Measurements from ENCODE around the gene IFT172. TPM values are rescaled to one million over a fixed set of nuclear protein-coding genes. Genes with fewer than 3 reads are reported as not detected.

IFT172 gene
- total RNA-seq, 1 experiment from 2014 or later = 13.7 TPM

- ATAC-seq (no peak), DNase-seq (ENCODE audit: low read depth, low spot score) (no peak)
- Histone ChIP-seq H2AFZ (ENCODE audit: low read depth, low read length, poor library complexity, severe bottlenecking) (peak within 1 kb of the TSS; percentile 67), H3K9me3 (ENCODE audit: control insufficient read depth in 1 of 2, insufficient read depth in 1 of 2, low read depth in 1 of 2, low read length in 2 of 2) (no peaks in the 10 kb centered on the region), H3K36me3 (ENCODE audit: control insufficient read depth in 1 of 2, insufficient read depth in 2 of 2, low read length in 2 of 2) (no peaks in the 10 kb centered on the region), H3K27ac (ENCODE audit: low read depth, low read length) (no peak within 1 kb of the TSS), H3K79me2 (ENCODE audit: insufficient read depth, low read length) (no peaks in the 10 kb centered on the region), H4K20me1 (ENCODE audit: insufficient read depth) (no peaks in the 10 kb centered on the region), H3K4me1 (ENCODE audit: control insufficient read depth in 1 of 2, insufficient read depth in 2 of 2, low read length in 2 of 2) (peaks cover 0 to 10% of the 10 kb centered on the region in 2 experiments; a peak in 1 of 4 replicates), H3K27me3 (ENCODE audit: insufficient read depth, low read length) (peaks cover 8% of the 10 kb centered on the region; the same call in 1 of the 2 replicates), H3K4me3 (replicated peaks in 1 of 2; ENCODE audit: low read depth in 1 of 2, low read length in 2 of 2) (no peak within 1 kb of the TSS), H3K9me2 (ENCODE audit: insufficient read depth) (no peaks in the 10 kb centered on the region), H3K4me2 (ENCODE audit: low read length) (peak within 1 kb of the TSS; percentile 76; the same call in 1 of the 2 replicates), H3K9ac (ENCODE audit: low read length) (no peak within 1 kb of the TSS)
- TF ChIP-seq CEBPB (IDR thresholded peaks at IDR 0.05; ENCODE audit: low read depth) = no peak
- TF ChIP-seq POLR2A (IDR thresholded peaks at IDR 0.05; ENCODE audit: borderline replicate concordance, extremely low read depth, insufficient read depth, insufficient read length) = no peak
- TF ChIP-seq CTCF (IDR thresholded peaks at IDR 0.05 in 2 of 3, conservative IDR thresholded peaks at IDR 0.05 in 1 of 3; ENCODE audit: borderline replicate concordance in 1 of 3, insufficient read depth in 1 of 3, low read depth in 2 of 3, low read length in 2 of 3) = no peak
- TF ChIP-seq SRF (IDR thresholded peaks at IDR 0.05; ENCODE audit: low read depth) = no peak
- no peak for TF ChIP-seq ELF1 (IDR thresholded peaks at IDR 0.05; ENCODE audit: borderline replicate concordance, low read depth)
- TF ChIP-seq REST (IDR thresholded peaks at IDR 0.05; ENCODE audit: low read depth) = no peak
- TF ChIP-seq MAX (IDR thresholded peaks at IDR 0.05) = no peak
- TF ChIP-seq SIN3A (IDR thresholded peaks at IDR 0.05; ENCODE audit: low read depth) = no peak
- TF ChIP-seq RAD21 (IDR thresholded peaks at IDR 0.05; ENCODE audit: low read depth) = no peak
- no peak for TF ChIP-seq FOSL1 (IDR thresholded peaks at IDR 0.05; ENCODE audit: low read depth)
- no peak for TF ChIP-seq ZNF274 (IDR thresholded peaks at IDR 0.05; ENCODE audit: low read depth, low read length)
- TF ChIP-seq EZH2phosphoT487 (IDR thresholded peaks at IDR 0.05; ENCODE audit: borderline replicate concordance) = no peak
- no peak for TF ChIP-seq EGR1 (IDR thresholded peaks at IDR 0.05; ENCODE audit: low read depth)
- TF ChIP-seq SP1 (IDR thresholded peaks at IDR 0.05; ENCODE audit: low read depth) = no peak
- TF ChIP-seq POLR2AphosphoS5 (IDR thresholded peaks at IDR 0.05; ENCODE audit: low read depth, low read length) = no peak
- no peak for TF ChIP-seq ZFX (IDR thresholded peaks at IDR 0.05)
- TF ChIP-seq TCF7L2 (IDR thresholded peaks at IDR 0.05; ENCODE audit: borderline replicate concordance, extremely low read depth, insufficient read depth, insufficient read length) = no peak
- TF ChIP-seq JUND (IDR thresholded peaks at IDR 0.05) = no peak
- ChIA-PET RAD21 (ENCODE audit: low non-redundant PET in 1 of 2, low total read pairs in 2 of 2, uncharacterized antibody in 2 of 2, unreplicated experiment in 2 of 2) (no interaction called here), POLR2A (no interaction called here), CTCF (no interaction called here)
- intact Hi-C loops (cut with micrococcal nuclease) = no loop called here
- no TSS peak for BruUV-seq (replicated peaks)
These were observed 7.1 kb upstream of the IFT172 start, which contains the start of gene GCKR for GRCh38 chr2:27496357-27497287. TSS of gene GCKR (plus strand) at chr2:27496839. CDS start at chr2:27496905, 66 bp downstream.

Measured in HCT116 (cell line).